ENCODE results near the gene RTN1.

The RTN1 gene

GRCh38 chr14:59771577-59771976 lies 99.0 kb downstream of the RTN1 start:
- no peak for DNase-seq (ENCODE audit: low spot score)
- no peak for TF ChIP-seq CTCF (IDR thresholded peaks at IDR 0.05; ENCODE audit: extremely low read depth, missing control alignments)

DNA sequence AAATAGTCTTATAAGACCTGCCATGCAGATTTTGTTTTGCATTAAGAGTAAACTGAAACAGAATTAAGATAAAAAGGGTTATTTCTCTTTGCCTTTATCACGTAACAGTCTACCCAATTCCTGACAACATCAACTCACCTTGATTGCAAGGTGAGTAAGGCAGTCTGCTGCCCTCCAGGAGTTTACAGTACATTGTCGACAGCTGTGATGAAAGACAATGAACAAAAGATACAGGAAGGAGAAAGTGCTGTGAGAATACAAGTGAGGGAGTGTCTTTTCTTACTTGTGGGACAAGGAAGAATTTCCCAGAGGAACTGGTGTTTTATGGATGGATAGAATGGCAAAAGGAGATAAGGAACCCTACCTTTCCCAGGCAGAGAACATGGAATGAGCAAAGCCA lies 101.0 kb downstream of the RTN1 start:
- TF ChIP-seq CTCF (IDR thresholded peaks at IDR 0.05; ENCODE audit: extremely low read depth, missing control alignments), result no peak
- DNase-seq (ENCODE audit: low spot score), result no peak

- no peak for TF ChIP-seq CTCF (IDR thresholded peaks at IDR 0.05; ENCODE audit: extremely low read depth, missing control alignments)
- DNase-seq (ENCODE audit: low spot score), result no peak
Observed at GRCh38 chr14:59768855-59769375, 101.7 kb downstream of the RTN1 start.

DNA sequence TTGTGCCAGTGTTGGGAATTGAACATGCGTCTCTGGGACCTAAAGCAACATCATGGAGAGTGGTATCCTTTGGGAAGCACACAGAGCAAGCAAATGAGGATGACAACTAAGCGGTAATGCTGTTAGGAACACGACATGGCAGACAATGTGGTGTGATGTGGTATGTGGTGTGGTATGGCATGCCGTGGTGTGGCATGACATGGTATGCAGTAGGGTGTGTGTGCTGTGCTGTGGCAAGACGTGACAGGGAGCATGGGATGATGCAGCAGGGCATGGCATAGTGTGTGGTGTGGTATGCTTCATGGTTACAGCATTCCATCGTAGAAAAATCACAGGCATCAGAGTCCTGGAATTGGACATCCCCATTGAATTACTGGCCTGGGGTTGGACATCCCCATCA lies 108.7 kb downstream of the RTN1 start:
- DNase-seq (ENCODE audit: low spot score), result no peak
- TF ChIP-seq CTCF (IDR thresholded peaks at IDR 0.05; ENCODE audit: extremely low read depth, missing control alignments), result no peak

GRCh38 chr14:59755409-59756135 lies 115.0 kb downstream of the RTN1 start:
- DNase-seq (ENCODE audit: low spot score), result no peak
- TF ChIP-seq CTCF (IDR thresholded peaks at IDR 0.05; ENCODE audit: extremely low read depth, missing control alignments), result no peak

DNA sequence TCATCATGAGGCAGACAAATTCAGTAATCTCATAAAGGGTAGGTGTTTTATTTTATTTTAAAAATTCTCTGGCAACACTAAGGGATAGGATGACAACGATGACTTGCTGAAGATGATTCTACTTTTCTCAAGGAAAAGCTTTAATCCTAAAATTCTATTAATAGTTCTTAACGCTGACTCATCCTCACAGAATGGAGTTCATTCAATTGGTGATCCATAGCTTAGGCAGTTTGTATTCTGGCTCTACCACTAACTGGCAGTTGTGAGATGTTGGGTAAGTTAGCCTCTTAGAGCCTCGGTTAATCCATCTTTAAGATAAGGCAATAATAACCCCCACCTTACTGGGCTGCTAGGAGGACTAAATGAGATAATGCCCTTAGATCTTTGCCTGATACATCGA lies 116.3 kb downstream of the RTN1 start:
- TF ChIP-seq CTCF (IDR thresholded peaks at IDR 0.05; ENCODE audit: extremely low read depth, missing control alignments), result no peak
- no peak for DNase-seq (ENCODE audit: low spot score)

DNA sequence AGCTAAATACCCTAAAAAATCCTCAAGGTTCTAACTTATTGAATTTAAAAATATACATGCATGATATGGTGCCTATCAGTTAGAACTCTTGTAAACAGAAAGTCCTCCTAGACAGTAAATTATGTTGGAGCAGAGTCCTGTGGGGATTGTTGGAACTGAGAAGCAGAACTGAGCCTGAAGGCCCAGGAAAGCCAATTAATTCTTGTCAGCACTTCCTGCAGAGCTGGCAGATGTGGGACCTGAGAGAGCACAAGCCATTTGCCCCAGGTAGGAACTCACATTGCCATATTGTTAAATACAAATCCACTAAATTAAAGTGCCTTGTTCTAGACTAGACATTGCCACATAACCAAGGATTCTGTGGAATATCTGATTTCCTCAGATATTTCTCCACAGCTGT lies 117.1 kb downstream of the RTN1 start:
- TF ChIP-seq CTCF (IDR thresholded peaks at IDR 0.05; ENCODE audit: extremely low read depth, missing control alignments), result no peak
- no peak for DNase-seq (ENCODE audit: low spot score)
